Measurements from ENCODE around the gene SNAPC3. TPM values are rescaled to one million over a fixed set of nuclear protein-coding genes. Genes with fewer than 3 reads are reported as not detected.
A peak's percentile ranks its signal among the peaks of the same experiment; 100 is the strongest.

The SNAPC3 gene
- total RNA-seq, 1 experiment from 2014 or later = 33.5 TPM

GRCh38 chr9:15423231-15423985 is 732 bp downstream of the SNAPC3 start:
- ATAC-seq = peak; percentile 22
- peaks cover 31% of the 10 kb centered on the region for H3K36me3 Mint-ChIP-seq
- no peaks in the 10 kb centered on the region for H3K27me3 Mint-ChIP-seq (ENCODE audit: low read depth)
- no peaks in the 10 kb centered on the region for H3K9me3 Mint-ChIP-seq
- TF ChIP-seq, protein P1, sequence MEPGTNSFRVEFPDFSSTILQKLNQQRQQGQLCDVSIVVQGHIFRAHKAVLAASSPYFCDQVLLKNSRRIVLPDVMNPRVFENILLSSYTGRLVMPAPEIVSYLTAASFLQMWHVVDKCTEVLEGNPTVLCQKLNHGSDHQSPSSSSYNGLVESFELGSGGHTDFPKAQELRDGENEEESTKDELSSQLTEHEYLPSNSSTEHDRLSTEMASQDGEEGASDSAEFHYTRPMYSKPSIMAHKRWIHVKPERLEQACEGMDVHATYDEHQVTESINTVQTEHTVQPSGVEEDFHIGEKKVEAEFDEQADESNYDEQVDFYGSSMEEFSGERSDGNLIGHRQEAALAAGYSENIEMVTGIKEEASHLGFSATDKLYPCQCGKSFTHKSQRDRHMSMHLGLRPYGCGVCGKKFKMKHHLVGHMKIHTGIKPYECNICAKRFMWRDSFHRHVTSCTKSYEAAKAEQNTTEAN (CRISPR knock-in tag; IDR thresholded peaks at IDR 0.05) = 0 out of 2 replicates have a peak, but pooled peaks have one; percentile 12
- TF ChIP-seq ATF1 (CRISPR knock-in tag; IDR thresholded peaks at IDR 0.05) = no peak
- TF ChIP-seq, protein P2, sequence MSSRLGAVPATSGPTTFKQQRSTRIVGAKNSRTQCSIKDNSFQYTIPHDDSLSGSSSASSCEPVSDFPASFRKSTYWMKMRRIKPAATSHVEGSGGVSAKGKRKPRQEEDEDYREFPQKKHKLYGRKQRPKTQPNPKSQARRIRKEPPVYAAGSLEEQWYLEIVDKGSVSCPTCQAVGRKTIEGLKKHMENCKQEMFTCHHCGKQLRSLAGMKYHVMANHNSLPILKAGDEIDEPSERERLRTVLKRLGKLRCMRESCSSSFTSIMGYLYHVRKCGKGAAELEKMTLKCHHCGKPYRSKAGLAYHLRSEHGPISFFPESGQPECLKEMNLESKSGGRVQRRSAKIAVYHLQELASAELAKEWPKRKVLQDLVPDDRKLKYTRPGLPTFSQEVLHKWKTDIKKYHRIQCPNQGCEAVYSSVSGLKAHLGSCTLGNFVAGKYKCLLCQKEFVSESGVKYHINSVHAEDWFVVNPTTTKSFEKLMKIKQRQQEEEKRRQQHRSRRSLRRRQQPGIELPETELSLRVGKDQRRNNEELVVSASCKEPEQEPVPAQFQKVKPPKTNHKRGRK (CRISPR knock-in tag; IDR thresholded peaks at IDR 0.05; ENCODE audit: borderline replicate concordance) = no peak
- no peak for TF ChIP-seq ZNF232 (CRISPR knock-in tag; IDR thresholded peaks at IDR 0.05)
- TF ChIP-seq NFE2L1 (CRISPR knock-in tag; IDR thresholded peaks at IDR 0.05) = 0 out of 2 replicates have a peak, but pooled peaks have one; percentile 0
- no peak for TF ChIP-seq EMX1 (CRISPR knock-in tag; IDR thresholded peaks at IDR 0.05)
- no peak for TF ChIP-seq RELA (CRISPR knock-in tag; IDR thresholded peaks at IDR 0.05; ENCODE audit: borderline replicate concordance)
- no peak for TF ChIP-seq ZNF396 (CRISPR knock-in tag; IDR thresholded peaks at IDR 0.05; ENCODE audit: borderline replicate concordance)
- TF ChIP-seq JAZF1 (CRISPR knock-in tag; IDR thresholded peaks at IDR 0.05) = no peak
- TF ChIP-seq, protein P3, sequence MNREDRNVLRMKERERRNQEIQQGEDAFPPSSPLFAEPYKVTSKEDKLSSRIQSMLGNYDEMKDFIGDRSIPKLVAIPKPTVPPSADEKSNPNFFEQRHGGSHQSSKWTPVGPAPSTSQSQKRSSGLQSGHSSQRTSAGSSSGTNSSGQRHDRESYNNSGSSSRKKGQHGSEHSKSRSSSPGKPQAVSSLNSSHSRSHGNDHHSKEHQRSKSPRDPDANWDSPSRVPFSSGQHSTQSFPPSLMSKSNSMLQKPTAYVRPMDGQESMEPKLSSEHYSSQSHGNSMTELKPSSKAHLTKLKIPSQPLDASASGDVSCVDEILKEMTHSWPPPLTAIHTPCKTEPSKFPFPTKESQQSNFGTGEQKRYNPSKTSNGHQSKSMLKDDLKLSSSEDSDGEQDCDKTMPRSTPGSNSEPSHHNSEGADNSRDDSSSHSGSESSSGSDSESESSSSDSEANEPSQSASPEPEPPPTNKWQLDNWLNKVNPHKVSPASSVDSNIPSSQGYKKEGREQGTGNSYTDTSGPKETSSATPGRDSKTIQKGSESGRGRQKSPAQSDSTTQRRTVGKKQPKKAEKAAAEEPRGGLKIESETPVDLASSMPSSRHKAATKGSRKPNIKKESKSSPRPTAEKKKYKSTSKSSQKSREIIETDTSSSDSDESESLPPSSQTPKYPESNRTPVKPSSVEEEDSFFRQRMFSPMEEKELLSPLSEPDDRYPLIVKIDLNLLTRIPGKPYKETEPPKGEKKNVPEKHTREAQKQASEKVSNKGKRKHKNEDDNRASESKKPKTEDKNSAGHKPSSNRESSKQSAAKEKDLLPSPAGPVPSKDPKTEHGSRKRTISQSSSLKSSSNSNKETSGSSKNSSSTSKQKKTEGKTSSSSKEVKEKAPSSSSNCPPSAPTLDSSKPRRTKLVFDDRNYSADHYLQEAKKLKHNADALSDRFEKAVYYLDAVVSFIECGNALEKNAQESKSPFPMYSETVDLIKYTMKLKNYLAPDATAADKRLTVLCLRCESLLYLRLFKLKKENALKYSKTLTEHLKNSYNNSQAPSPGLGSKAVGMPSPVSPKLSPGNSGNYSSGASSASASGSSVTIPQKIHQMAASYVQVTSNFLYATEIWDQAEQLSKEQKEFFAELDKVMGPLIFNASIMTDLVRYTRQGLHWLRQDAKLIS (CRISPR knock-in tag; IDR thresholded peaks at IDR 0.05; ENCODE audit: borderline replicate concordance) = no peak
- TF ChIP-seq SMAD4 (CRISPR knock-in tag; IDR thresholded peaks at IDR 0.05) = no peak
- no peak for TF ChIP-seq ZNF671 (CRISPR knock-in tag; IDR thresholded peaks at IDR 0.05)
- no peak for TF ChIP-seq ZMAT4 (CRISPR knock-in tag; IDR thresholded peaks at IDR 0.05)
- no peak for TF ChIP-seq ESRRA (CRISPR knock-in tag; IDR thresholded peaks at IDR 0.05; ENCODE audit: borderline replicate concordance)
- TF ChIP-seq SOX15 (CRISPR knock-in tag; IDR thresholded peaks at IDR 0.05) = no peak
- TF ChIP-seq, protein P4, sequence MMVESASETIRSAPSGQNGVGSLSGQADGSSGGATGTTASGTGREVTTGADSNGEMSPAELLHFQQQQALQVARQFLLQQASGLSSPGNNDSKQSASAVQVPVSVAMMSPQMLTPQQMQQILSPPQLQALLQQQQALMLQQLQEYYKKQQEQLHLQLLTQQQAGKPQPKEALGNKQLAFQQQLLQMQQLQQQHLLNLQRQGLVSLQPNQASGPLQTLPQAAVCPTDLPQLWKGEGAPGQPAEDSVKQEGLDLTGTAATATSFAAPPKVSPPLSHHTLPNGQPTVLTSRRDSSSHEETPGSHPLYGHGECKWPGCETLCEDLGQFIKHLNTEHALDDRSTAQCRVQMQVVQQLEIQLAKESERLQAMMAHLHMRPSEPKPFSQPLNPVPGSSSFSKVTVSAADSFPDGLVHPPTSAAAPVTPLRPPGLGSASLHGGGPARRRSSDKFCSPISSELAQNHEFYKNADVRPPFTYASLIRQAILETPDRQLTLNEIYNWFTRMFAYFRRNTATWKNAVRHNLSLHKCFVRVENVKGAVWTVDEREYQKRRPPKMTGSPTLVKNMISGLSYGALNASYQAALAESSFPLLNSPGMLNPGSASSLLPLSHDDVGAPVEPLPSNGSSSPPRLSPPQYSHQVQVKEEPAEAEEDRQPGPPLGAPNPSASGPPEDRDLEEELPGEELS (CRISPR knock-in tag; IDR thresholded peaks at IDR 0.05) = no peak
- no peak for TF ChIP-seq JUN (CRISPR knock-in tag; IDR thresholded peaks at IDR 0.05)
- peak; percentile 75 for TF ChIP-seq KAT7 (CRISPR knock-in tag; IDR thresholded peaks at IDR 0.05; ENCODE audit: borderline replicate concordance)
- TF ChIP-seq CTCF (IDR thresholded peaks at IDR 0.05) = no peak
- no peak for TF ChIP-seq TP53 (CRISPR knock-in tag; IDR thresholded peaks at IDR 0.05)
- peak overlapping the region; percentile 80 for H3K27ac Mint-ChIP-seq
- no peak for DNase-seq (ENCODE audit: low spot score)
- H3K4me1 Mint-ChIP-seq = peaks cover 30% of the 10 kb centered on the region
- ChIA-PET CTCF (interaction anchor here (0.6 to 1.7 kb wide), 3 partner anchors 17 to 192 kb away, joined by 3 to 8 read pairs (median 3); partner anchors contain the start of gene CCDC171), POLR2A (interaction anchor here (0.6 to 1.1 kb wide), 3 partner anchors 45 to 129 kb away, joined by 3 to 4 read pairs (median 3); partner anchors contain the start of genes CCDC171 and PSIP1)
- H3K4me3 Mint-ChIP-seq = peak overlapping the region; percentile 96
